Natural killer cell (primary cell): ENCODE data around the gene FAM131C. TPM values are rescaled to one million over a fixed set of nuclear protein-coding genes. Genes with fewer than 3 reads are reported as not detected.
"Not testable (repeated sequence)": the region's sequence is repeated elsewhere in the genome, so short reads cannot be mapped to it uniquely, and the experiment has no call there.

Experiments
- ATAC-seq, 3 donors: fragments of 150-1000 bp in 2 of 3; fragments of 200-7000 bp in 1 of 3; cut with Tn5 transposase; 1 replicate in 1 of 3; 2 replicates in 2 of 3; pipeline ENCODE4 v1.10.0; 2021; ENCODE audit warnings: mild to moderate bottlenecking in 2 of 3, moderate library complexity in 2 of 3
- DNase-seq, 2 donors: peaks; one replicate each; pipeline versions ENCODE4 v3.0.0 to v3.0.0-alpha.2; 2013 to 2021; ENCODE audit warnings: mixed read lengths in 1 of 2
- H3K27ac ChIP-seq: one replicate; pipeline ENCODE4 v1.5.1; 2013; ENCODE audit warnings: mild to moderate bottlenecking, low read length
- H3K27me3 ChIP-seq: one replicate; pipeline ENCODE4 v1.6.1; 2013; ENCODE audit warnings: low read length; ENCODE audit not compliant: control insufficient read depth, insufficient read depth
- H3K36me3 ChIP-seq: one replicate; pipeline ENCODE4 v1.6.1; 2013; ENCODE audit warnings: low read length; ENCODE audit not compliant: control insufficient read depth, insufficient read depth
- H3K4me1 ChIP-seq: one replicate; pipeline ENCODE4 v1.6.1; 2013; ENCODE audit warnings: low read length; ENCODE audit not compliant: control insufficient read depth, insufficient read depth
- H3K4me3 ChIP-seq: one replicate; pipeline ENCODE4 v1.5.1; 2013; ENCODE audit warnings: low read length
- H3K9me3 ChIP-seq: one replicate; pipeline ENCODE4 v1.6.1; 2013; ENCODE audit warnings: low read length; ENCODE audit not compliant: control insufficient read depth, insufficient read depth
- H3K27ac Mint-ChIP-seq, 2 donors: one replicate each; pipeline ENCODE4 v1.8.0; 2022; ENCODE audit warnings: mild to moderate bottlenecking in 2 of 2, mixed read lengths in 2 of 2, moderate library complexity in 1 of 2
- H3K27me3 Mint-ChIP-seq, 2 donors: one replicate each; pipeline ENCODE4 v1.8.0; 2022; ENCODE audit warnings: low read depth in 2 of 2, mixed read lengths in 2 of 2
- H3K36me3 Mint-ChIP-seq: one replicate; pipeline ENCODE4 v1.8.0; 2022; ENCODE audit warnings: mixed read lengths
- H3K4me1 Mint-ChIP-seq, 2 donors: one replicate each; pipeline ENCODE4 v1.8.0; 2022; ENCODE audit warnings: mixed read lengths in 2 of 2
- H3K4me3 Mint-ChIP-seq: one replicate; pipeline ENCODE4 v1.8.0; 2022; ENCODE audit warnings: mild to moderate bottlenecking, moderate library complexity, mixed read lengths
- H3K9me3 Mint-ChIP-seq, 2 donors: one replicate each; pipeline ENCODE4 v1.8.0; 2022; ENCODE audit warnings: mixed read lengths in 2 of 2
- CTCF ChIP-seq: fragments of 200-600 bp; IDR thresholded peaks from one replicate; pipeline ENCODE4 v1.8.0; 2022; ENCODE audit warnings: antibody characterized with exemption
- WGBS: methylation state at CpG from one replicate; pipeline ENCODE4 v1.1.7; 2013; ENCODE audit warnings: missing lambda C conversion rate; ENCODE audit not compliant: insufficient coverage; 5-methylcytosine and 5-hydroxymethylcytosine counted together
- intact Hi-C: fragments of 100-400 bp; cut with micrococcal nuclease; formaldehyde crosslinking; loops from one replicate; pipeline ENCODE4 v1.14.2; 2022
- total RNA-seq, 4 donors: library from RNA; stranded (reverse); fragments of 120-200 nt in 1 of 4; gene quantifications; one replicate each; pipeline versions ENCODE4 v1.2.3 to v1.2.4, GENCODE V29; 2013 to 2022

Gene FAM131C
- total RNA-seq, 3 donors from 2014 or later (not counting 1 experiment from before 2014, with no cell fraction given), result not detected

- TF ChIP-seq CTCF, result peak; percentile 80
- no peaks in the 10 kb centered on the region for H3K27me3 ChIP-seq
- Mint-ChIP-seq H3K9me3 (no peaks in the 10 kb centered on the region), H3K36me3 (no peaks in the 10 kb centered on the region), H3K27me3 (no peaks in the 10 kb centered on the region), H3K4me1 (no peaks in the 10 kb centered on the region), H3K27ac (no peak overlapping the region), H3K4me3 (no peak overlapping the region)
- ATAC-seq (peak; percentile 86 to 100 (median 99)), DNase-seq (peak; percentile 80 to 92)
- no peaks in the 10 kb centered on the region for H3K36me3 ChIP-seq
- no peak overlapping the region for H3K4me3 ChIP-seq
- WGBS, result 51% methylated on average over 16 of the region's 18 CpGs
- H3K27ac ChIP-seq, result no peak overlapping the region
- intact Hi-C loops, result loop anchor here (1.0 kb wide), 2 partner anchors 47 to 264 kb away; no protein-coding TSS in a partner anchor
- no peaks in the 10 kb centered on the region for H3K9me3 ChIP-seq
- H3K4me1 ChIP-seq, result peaks cover 6% of the 10 kb centered on the region
Measured at GRCh38 chr1:16055613-16056520, 17.6 kb downstream of the FAM131C start.

- peaks cover 0 to 5% of the 10 kb centered on the region in 2 donors for H3K4me1 Mint-ChIP-seq
- no peak for DNase-seq
- no peak for ATAC-seq
- Histone ChIP-seq H3K36me3 (no peaks in the 10 kb centered on the region), H3K4me1 (peaks cover 6% of the 10 kb centered on the region), H3K27me3 (no peaks in the 10 kb centered on the region), H3K27ac (no peak overlapping the region), H3K9me3 (no peaks in the 10 kb centered on the region), H3K4me3 (no peak overlapping the region)
- no peaks in the 10 kb centered on the region for H3K9me3 Mint-ChIP-seq
- no peaks in the 10 kb centered on the region for H3K36me3 Mint-ChIP-seq
- TF ChIP-seq CTCF, result no peak
- H3K27me3 Mint-ChIP-seq, result peaks cover 0 to 6% of the 10 kb centered on the region in 2 donors
- no peak overlapping the region for H3K4me3 Mint-ChIP-seq
- intact Hi-C loops, result no loop called here
- 86% methylated on average over 7 of the region's 7 CpGs for WGBS
- no peak overlapping the region for H3K27ac Mint-ChIP-seq
Measured at GRCh38 chr1:16054598-16055540, 18.6 kb downstream of the FAM131C start.

DNA sequence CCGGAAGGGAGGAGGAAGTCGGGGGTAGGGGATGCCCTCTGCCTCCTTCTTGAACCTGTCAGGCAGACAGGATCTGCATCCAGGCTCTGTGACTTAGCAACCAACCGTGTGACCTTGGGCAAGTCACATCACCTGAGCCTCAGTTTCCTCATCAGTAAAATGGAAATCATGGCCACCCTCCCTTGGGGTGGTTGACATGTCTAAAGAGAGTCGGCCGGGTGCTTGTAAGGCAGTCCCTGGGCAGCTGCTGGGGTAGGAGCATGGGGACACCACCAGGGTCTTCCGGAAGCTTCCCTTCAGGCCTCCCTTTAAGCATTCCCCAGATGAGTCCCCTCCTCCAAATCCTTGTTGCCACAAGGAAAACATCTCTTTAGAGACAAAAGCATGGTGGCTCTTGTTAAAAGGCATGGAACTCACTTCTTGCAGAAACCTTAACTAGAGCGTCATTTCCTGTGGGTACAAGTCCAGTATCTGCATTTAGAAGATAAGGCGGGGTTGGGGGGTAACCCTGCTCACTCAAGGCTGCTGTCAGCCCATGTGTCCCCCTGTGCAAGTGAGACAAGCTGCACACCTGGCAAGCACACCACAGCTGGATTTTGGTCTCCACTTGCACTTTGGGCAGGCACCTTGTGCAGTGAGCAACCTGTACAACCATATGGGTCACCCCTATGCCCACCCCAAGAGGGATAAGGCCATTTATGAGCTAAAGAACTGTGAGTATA, 19.5 kb downstream of the FAM131C start:
- Mint-ChIP-seq H3K9me3 (no peaks in the 10 kb centered on the region), H3K27me3 (peaks cover 0 to 10% of the 10 kb centered on the region in 2 donors), H3K27ac (no peak overlapping the region), H3K4me1 (peaks cover 0 to 8% of the 10 kb centered on the region in 2 donors), H3K4me3 (no peak overlapping the region), H3K36me3 (no peaks in the 10 kb centered on the region)
- peaks cover 9% of the 10 kb centered on the region for H3K4me1 ChIP-seq
- ATAC-seq (no peak), DNase-seq (no peak)
- WGBS, result 56% methylated on average over 7 of the region's 8 CpGs
- no peak for TF ChIP-seq CTCF
- no peak overlapping the region for H3K27ac ChIP-seq
- H3K36me3 ChIP-seq, result no peaks in the 10 kb centered on the region
- H3K9me3 ChIP-seq, result no peaks in the 10 kb centered on the region
- intact Hi-C loops, result no loop called here
- H3K4me3 ChIP-seq, result no peak overlapping the region
- H3K27me3 ChIP-seq, result peaks cover 3% of the 10 kb centered on the region

- H3K27me3 ChIP-seq, intact Hi-C loops, H3K27ac ChIP-seq, H3K9me3 Mint-ChIP-seq, H3K36me3 Mint-ChIP-seq, H3K27ac Mint-ChIP-seq, H3K4me3 ChIP-seq, H3K9me3 ChIP-seq, ATAC-seq, DNase-seq, H3K36me3 ChIP-seq, H3K4me3 Mint-ChIP-seq: not testable (repeated sequence)
- peaks cover 17% of the 10 kb centered on the region for H3K4me1 ChIP-seq
- Mint-ChIP-seq H3K4me1 (peaks cover 0 to 12% of the 10 kb centered on the region in 2 donors), H3K27me3 (peaks cover 0 to 10% of the 10 kb centered on the region in 2 donors)
- 89% methylated on average over 12 of the region's 12 CpGs for WGBS
Measured at GRCh38 chr1:16051949-16052348, 21.5 kb downstream of the FAM131C start.
